MM.1S (cell line): ENCODE data around the gene FOXP1.

Experiments used
- DNase-seq: peaks from one replicate; pipeline ENCODE4 v3.0.0-alpha.2; 2015
- H2AFZ ChIP-seq: fragments of 300-600 bp; sonication (generic); 2 replicates; pipeline ENCODE4 v1.6.0; 2016; ENCODE audit warnings: antibody characterized with exemption, low read length
- H3F3A ChIP-seq: fragments of 300-600 bp; sonication (generic); 2 replicates; pipeline ENCODE4 v1.6.1; 2016; ENCODE audit warnings: mild to moderate bottlenecking, antibody characterized with exemption, low read length, moderate library complexity, mixed read lengths; ENCODE audit not compliant: insufficient read depth
- H3K27ac ChIP-seq: fragments of 300-600 bp; sonication (generic); 2 replicates; pipeline ENCODE4 v1.5.1; 2016; ENCODE audit warnings: mild to moderate bottlenecking, low read length
- H3K27me3 ChIP-seq: fragments of 300-600 bp; sonication (generic); replicated peaks from 2 replicates; pipeline ENCODE4 v1.6.0; 2016; ENCODE audit warnings: low read length; ENCODE audit not compliant: insufficient read depth
- H3K36me3 ChIP-seq: fragments of 300-600 bp; sonication (generic); replicated peaks from 2 replicates; pipeline ENCODE4 v1.6.1; 2016; ENCODE audit warnings: mild to moderate bottlenecking, low read length, mixed read lengths; ENCODE audit not compliant: insufficient read depth
- H3K4me1 ChIP-seq: fragments of 300-600 bp; sonication (generic); 2 replicates; pipeline ENCODE4 v1.6.1; 2016; ENCODE audit warnings: low read length, mixed read lengths
- H3K4me2 ChIP-seq: fragments of 300-600 bp; sonication (generic); 2 replicates; pipeline ENCODE4 v1.6.0; 2016; ENCODE audit warnings: low read depth, low read length
- H3K4me3 ChIP-seq: fragments of 300-600 bp; sonication (generic); 2 replicates; pipeline ENCODE4 v1.5.1; 2016; ENCODE audit warnings: low read length, mixed read lengths
- H3K79me2 ChIP-seq: fragments of 300-600 bp; sonication (generic); 2 replicates; pipeline ENCODE4 v1.6.1; 2016; ENCODE audit warnings: mixed run types, low read length, mixed read lengths
- H3K9ac ChIP-seq: fragments of 300-600 bp; sonication (generic); 2 replicates; pipeline ENCODE4 v1.6.1; 2016; ENCODE audit warnings: low read length, mixed read lengths
- H3K9me2 ChIP-seq: fragments of 300-600 bp; sonication (generic); replicated peaks from 2 replicates; pipeline ENCODE4 v1.6.1; 2016; ENCODE audit warnings: mild to moderate bottlenecking, low read length, mixed read lengths; ENCODE audit not compliant: insufficient read depth
- H3K9me3 ChIP-seq: fragments of 300-600 bp; sonication (generic); replicated peaks from 2 replicates; pipeline ENCODE4 v1.6.1; 2016; ENCODE audit warnings: mild to moderate bottlenecking, low read length, mixed read lengths; ENCODE audit not compliant: insufficient read depth
- H4K20me1 ChIP-seq: fragments of 300-600 bp; sonication (generic); 2 replicates; pipeline ENCODE4 v1.6.1; 2016; ENCODE audit warnings: mild to moderate bottlenecking, low read length, moderate library complexity, mixed read lengths; ENCODE audit not compliant: insufficient read depth
- CTCF ChIP-seq: fragments of 300-600 bp; sonication (generic); IDR thresholded peaks from 2 replicates; pipeline ENCODE4 v1.5.1; 2016; ENCODE audit warnings: antibody characterized with exemption, low read length, mixed read lengths
- EZH2 ChIP-seq: fragments of 300-600 bp; sonication (generic); optimal IDR thresholded peaks from 2 replicates; pipeline ENCODE3; 2017; ENCODE audit warnings: low read depth, mild to moderate bottlenecking, antibody characterized with exemption, low read length, mixed read lengths
- EZH2phosphoT487 ChIP-seq: fragments of 300-600 bp; sonication (generic); IDR thresholded peaks from 2 replicates; pipeline ENCODE4 v1.6.1; 2018; ENCODE audit warnings: antibody characterized with exemption, low read length

Gene FOXP1

DNA sequence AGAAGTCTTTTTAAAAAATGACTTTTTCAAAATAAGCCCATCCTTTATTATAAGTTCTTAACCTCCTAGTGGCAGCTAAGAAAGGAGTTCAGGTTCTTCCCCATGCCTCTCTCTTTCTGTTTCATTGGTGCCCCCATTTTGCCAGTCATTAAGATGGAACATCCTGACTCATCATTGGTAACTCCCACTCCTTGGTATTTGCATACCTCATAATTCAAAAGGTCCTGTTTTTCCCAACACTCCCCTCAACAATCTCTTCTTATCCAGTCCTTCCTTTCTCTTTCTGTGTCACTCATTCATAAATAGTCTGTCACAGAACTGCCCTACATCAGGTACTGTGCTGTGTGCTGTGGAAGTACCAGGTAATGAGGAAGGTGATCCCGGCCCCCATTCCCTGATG lies 394.0 kb downstream of the FOXP1 start:
- TF ChIP-seq EZH2phosphoT487, result no peak
- no peak for TF ChIP-seq EZH2
- TF ChIP-seq CTCF, result no peak
- Histone ChIP-seq H3K27me3 (no peaks in the 10 kb centered on the region), H3K9ac (no peak overlapping the region), H3K4me3 (no peak overlapping the region), H3F3A (no peaks in the 10 kb centered on the region), H3K9me3 (no peaks in the 10 kb centered on the region), H4K20me1 (no peaks in the 10 kb centered on the region), H3K4me1 (no peaks in the 10 kb centered on the region), H3K27ac (no peak overlapping the region), H3K9me2 (no peaks in the 10 kb centered on the region), H3K36me3 (no peaks in the 10 kb centered on the region), H3K4me2 (no peak overlapping the region), H3K79me2 (no peaks in the 10 kb centered on the region), H2AFZ (no peak overlapping the region)
- DNase-seq, result no peak

DNA sequence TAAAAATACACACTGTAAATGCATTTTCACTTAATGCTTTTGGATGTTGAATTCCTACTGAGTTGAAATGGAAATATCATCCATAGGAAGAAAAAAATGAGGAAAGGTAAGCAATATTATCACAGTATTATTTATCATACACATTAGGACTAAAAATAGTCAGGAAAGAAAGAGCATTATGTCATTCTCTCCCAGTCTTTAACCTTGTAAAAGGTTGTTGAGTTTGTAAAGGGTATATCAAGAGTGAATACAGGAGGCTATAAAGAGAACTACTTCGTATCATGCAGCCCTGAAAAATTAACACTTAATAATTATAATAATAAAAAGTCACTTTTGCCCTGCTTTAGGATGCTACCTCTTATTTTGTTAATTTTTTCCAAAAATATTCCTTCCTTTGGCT lies 395.8 kb downstream of the FOXP1 start:
- DNase-seq, result no peak
- H3K27me3 ChIP-seq, result no peaks in the 10 kb centered on the region
- no peaks in the 10 kb centered on the region for H3K9me2 ChIP-seq
- H4K20me1 ChIP-seq, result no peaks in the 10 kb centered on the region
- no peak for TF ChIP-seq EZH2
- no peak for TF ChIP-seq CTCF
- no peak for TF ChIP-seq EZH2phosphoT487
- no peaks in the 10 kb centered on the region for H3F3A ChIP-seq
- no peak overlapping the region for H3K27ac ChIP-seq
- no peak overlapping the region for H2AFZ ChIP-seq
- no peaks in the 10 kb centered on the region for H3K4me1 ChIP-seq
- H3K4me3 ChIP-seq, result no peak overlapping the region
- H3K79me2 ChIP-seq, result no peaks in the 10 kb centered on the region
- no peak overlapping the region for H3K9ac ChIP-seq
- H3K36me3 ChIP-seq, result no peaks in the 10 kb centered on the region
- no peak overlapping the region for H3K4me2 ChIP-seq
- no peaks in the 10 kb centered on the region for H3K9me3 ChIP-seq

GRCh38 chr3:71186801-71187200 lies 396.7 kb downstream of the FOXP1 start:
- Histone ChIP-seq H3K9me3 (no peaks in the 10 kb centered on the region), H3K9me2 (no peaks in the 10 kb centered on the region), H3K27ac (no peak overlapping the region), H2AFZ (no peak overlapping the region), H3K27me3 (no peaks in the 10 kb centered on the region), H3K9ac (no peak overlapping the region), H3K79me2 (no peaks in the 10 kb centered on the region), H3K4me3 (no peak overlapping the region), H3K36me3 (no peaks in the 10 kb centered on the region), H4K20me1 (no peaks in the 10 kb centered on the region), H3K4me2 (no peak overlapping the region), H3F3A (no peaks in the 10 kb centered on the region), H3K4me1 (no peaks in the 10 kb centered on the region)
- TF ChIP-seq CTCF (no peak), EZH2 (no peak), EZH2phosphoT487 (no peak)
- no peak for DNase-seq
